A549 (cell line): Measurements from ENCODE around the gene SLC12A8.

Experiments
- RARB ChIP-seq: fragments of 250-450 bp; sonication (Bioruptor Pico); IDR thresholded peaks from 2 replicates; pipeline ENCODE4 v1.8.0; 2021; ENCODE audit warnings: mild to moderate bottlenecking, moderate library complexity
- RCOR1 ChIP-seq: fragments of 150-350 bp; IDR thresholded peaks from 2 replicates; pipeline ENCODE4 v1.6.1; 2014; ENCODE audit warnings: antibody characterized with exemption, low read length, low read depth
- RNF2 ChIP-seq: fragments of 200-600 bp; sonication (generic); IDR thresholded peaks from 2 replicates; pipeline ENCODE4 v1.6.1; 2016; ENCODE audit warnings: low read depth, mild to moderate bottlenecking, antibody characterized with exemption, moderate library complexity, borderline replicate concordance
- SREBF2 ChIP-seq: fragments of 450-650 bp; IDR thresholded peaks from 2 replicates; pipeline ENCODE4 v1.6.1; 2014; ENCODE audit warnings: mild to moderate bottlenecking, moderate library complexity
- TF ChIP-seq, protein P1 (sequence below): fragments of >200 bp; sonication (Bioruptor Twin); formaldehyde crosslinking; IDR thresholded peaks from 3 replicates; pipeline ENCODE4 v1.5.1; 2016

DNA sequence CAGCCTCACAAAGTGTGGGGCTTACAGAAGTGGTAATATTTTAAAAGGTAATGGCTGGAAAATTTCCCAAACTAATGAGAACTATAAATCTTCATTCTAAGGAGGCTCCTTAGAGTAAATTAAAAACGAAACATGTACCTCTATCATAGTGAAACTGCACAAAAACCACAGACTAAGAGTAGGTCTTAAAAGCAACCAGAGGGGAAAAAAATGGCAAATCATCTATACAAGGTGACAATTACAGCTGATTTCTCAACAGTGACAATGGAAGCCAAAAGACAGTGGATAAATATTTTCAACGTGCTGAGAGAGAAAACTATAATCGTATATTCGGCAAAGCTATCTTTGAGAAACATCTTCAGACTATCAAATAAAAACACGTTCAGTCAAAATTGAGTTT, 177.3 kb downstream of the SLC12A8 start:
- no peak for TF ChIP-seq RARB (CRISPR knock-in tag)
- TF ChIP-seq RCOR1: no peak
- TF ChIP-seq, protein P1, sequence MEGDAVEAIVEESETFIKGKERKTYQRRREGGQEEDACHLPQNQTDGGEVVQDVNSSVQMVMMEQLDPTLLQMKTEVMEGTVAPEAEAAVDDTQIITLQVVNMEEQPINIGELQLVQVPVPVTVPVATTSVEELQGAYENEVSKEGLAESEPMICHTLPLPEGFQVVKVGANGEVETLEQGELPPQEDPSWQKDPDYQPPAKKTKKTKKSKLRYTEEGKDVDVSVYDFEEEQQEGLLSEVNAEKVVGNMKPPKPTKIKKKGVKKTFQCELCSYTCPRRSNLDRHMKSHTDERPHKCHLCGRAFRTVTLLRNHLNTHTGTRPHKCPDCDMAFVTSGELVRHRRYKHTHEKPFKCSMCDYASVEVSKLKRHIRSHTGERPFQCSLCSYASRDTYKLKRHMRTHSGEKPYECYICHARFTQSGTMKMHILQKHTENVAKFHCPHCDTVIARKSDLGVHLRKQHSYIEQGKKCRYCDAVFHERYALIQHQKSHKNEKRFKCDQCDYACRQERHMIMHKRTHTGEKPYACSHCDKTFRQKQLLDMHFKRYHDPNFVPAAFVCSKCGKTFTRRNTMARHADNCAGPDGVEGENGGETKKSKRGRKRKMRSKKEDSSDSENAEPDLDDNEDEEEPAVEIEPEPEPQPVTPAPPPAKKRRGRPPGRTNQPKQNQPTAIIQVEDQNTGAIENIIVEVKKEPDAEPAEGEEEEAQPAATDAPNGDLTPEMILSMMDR: no peak
- TF ChIP-seq RNF2: no peak
- TF ChIP-seq SREBF2: no peak
